Stimulated activated naive CD8-positive, alpha-beta T cell treated with anti-CD3 and anti-CD28 coated beads, Interleukin-15, Interleukin-2, amounts not matched to agents 100 U/mL and 50 U/mL, for 24 hours (primary cell): ENCODE results near the gene CCDC69.
A peak's percentile ranks its signal among the peaks of the same experiment; 100 is the strongest.
"Not testable (repeated sequence)": the region's sequence is repeated elsewhere in the genome, so short reads cannot be mapped to it uniquely, and the experiment has no call there.

Source experiments
- ATAC-seq: fragments of 150-1000 bp; cut with Tn5 transposase; one replicate; pipeline ENCODE4 v1.10.0; 2021
- DNase-seq: peaks from one replicate; pipeline ENCODE4 v3.0.0; 2021

Gene CCDC69, protein sequence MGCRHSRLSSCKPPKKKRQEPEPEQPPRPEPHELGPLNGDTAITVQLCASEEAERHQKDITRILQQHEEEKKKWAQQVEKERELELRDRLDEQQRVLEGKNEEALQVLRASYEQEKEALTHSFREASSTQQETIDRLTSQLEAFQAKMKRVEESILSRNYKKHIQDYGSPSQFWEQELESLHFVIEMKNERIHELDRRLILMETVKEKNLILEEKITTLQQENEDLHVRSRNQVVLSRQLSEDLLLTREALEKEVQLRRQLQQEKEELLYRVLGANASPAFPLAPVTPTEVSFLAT

DNA sequence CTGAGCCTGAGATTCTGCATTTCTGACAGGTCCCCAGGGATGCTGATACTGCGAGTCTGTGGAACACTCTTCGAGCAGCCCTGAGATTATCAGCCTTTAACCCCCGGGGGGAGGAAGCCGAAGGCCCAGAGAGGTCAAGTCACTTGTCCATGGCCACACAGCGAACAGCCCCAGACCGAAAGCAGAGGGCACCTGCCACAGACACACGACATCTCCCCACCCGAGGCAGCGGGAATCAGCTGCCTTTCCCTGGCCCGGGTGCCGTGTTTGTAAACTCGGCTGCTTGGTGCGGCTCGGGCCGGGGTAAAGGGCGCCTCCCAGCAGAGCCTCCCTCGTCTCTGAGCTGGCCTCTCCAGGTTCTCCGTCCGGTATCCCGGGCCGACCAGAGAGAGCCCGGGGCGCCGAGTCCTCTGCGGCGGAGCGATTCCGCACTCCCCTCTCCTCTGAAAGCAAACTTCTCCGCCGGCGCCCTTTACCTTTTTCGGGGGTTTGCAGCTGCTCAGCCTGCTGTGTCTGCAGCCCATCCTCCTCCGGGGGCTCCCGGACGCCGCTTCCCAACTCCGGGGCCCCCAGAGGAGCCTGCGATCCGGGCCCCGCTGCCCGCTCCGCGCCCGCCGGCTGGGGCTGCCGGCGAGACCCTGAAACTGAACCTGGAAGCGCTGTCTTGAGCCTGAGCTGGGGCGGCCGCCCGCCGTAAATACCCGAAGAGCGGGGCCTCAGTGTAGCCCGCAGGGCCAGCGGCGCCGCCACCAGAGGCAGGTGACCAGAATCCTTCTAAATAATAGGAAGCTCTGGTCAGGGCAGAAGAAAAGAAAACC is at the start of gene CCDC69:
Gene CCDC69, minus strand, starts transcription at position 646 of the 818 bp plus-strand sequence. Its CDS starts 122 bp downstream, at position 524.
- ATAC-seq (peak; percentile 67), DNase-seq (peak; percentile 75)

DNA sequence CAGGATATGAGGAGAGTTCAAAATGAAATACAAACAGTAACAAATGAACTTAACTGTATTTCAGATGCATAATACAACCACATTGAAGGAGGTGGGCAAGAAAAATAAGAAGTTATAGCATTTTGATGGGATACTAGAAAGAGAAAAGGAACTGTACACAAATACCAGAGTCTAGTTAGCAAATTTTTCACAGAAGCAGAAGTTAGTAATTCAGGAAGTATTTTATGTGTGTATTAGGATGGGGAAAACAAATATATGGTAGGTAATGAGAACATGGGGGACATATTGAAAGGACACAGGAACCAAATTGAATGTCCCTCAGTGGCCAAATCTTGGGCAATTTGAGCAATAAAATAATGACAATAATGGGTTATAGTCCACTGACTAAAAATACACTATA is 47.4 kb upstream of the CCDC69 start:
- DNase-seq (no peak), ATAC-seq (no peak)

- DNase-seq (no peak), ATAC-seq (peak; percentile 94)
Measured at GRCh38 chr5:151270599-151270998, 46.7 kb upstream of the CCDC69 start.

GRCh38 chr5:151267491-151268260 is 43.8 kb upstream of the CCDC69 start:
- ATAC-seq, result no peak

GRCh38 chr5:151264113-151264512 is 40.2 kb upstream of the CCDC69 start:
- DNase-seq (no peak), ATAC-seq (peak; percentile 90)

More at GRCh38 chr5:151267491-151268260, 43.8 kb upstream of the CCDC69 start:
- no peak for DNase-seq

DNA sequence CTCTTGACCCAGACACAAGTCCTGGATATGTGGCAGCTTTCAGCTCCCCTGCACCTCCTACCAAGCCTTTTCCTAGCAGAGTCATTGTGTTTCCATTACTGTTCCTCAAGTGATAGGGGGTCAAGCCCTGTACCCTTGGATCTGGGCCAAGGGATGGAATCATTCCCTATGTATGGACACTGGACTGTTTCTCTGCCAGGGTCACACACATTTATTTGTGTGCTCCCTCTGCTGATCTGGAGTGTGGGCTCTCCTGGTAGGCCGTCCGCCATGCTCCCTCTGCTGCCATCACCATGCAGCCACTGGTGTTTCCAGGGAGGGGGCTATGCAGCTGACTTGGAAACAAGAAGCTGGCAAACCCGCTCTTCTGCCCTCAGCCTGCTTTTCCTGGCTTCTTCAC is 38.6 kb upstream of the CCDC69 start:
- DNase-seq (no peak), ATAC-seq (no peak)

GRCh38 chr5:151259931-151260330 is 36.0 kb upstream of the CCDC69 start:
- no peak for DNase-seq
- ATAC-seq, result no peak

- DNase-seq (no peak), ATAC-seq (peak; percentile 21)
Measured at GRCh38 chr5:151258816-151259215, 34.9 kb upstream of the CCDC69 start.

DNA sequence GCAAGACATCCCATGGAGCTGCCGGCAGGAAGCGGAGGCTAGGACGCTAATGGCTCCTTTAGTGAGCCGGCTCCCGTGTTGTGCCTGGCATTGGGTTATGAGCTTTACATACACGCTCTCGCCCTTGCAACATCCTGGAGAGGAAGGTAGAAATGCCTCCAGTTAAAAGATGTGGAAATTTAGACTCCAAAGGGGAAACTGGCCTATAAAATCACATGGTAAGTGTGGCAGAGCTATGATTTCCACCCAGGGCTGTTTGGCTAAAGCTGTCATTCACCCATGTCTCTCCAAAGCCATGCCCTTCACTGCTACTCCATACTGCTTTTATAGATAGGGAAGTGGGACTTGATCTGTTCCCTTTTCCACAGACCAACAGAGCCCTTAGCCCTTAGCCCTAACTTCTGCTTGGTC is 34.3 kb upstream of the CCDC69 start:
- DNase-seq (no peak), ATAC-seq (no peak)

- ATAC-seq, result no peak
- DNase-seq, result no peak
Measured at GRCh38 chr5:151257731-151258181, 33.9 kb upstream of the CCDC69 start.

GRCh38 chr5:151255621-151256286 is 31.9 kb upstream of the CCDC69 start:
- DNase-seq (no peak), ATAC-seq (no peak)

GRCh38 chr5:151254990-151255389 is 31.1 kb upstream of the CCDC69 start:
- not testable (repeated sequence) for ATAC-seq, DNase-seq

GRCh38 chr5:151254556-151254955 is 30.7 kb upstream of the CCDC69 start:
- DNase-seq (no peak), ATAC-seq (no peak)

DNA sequence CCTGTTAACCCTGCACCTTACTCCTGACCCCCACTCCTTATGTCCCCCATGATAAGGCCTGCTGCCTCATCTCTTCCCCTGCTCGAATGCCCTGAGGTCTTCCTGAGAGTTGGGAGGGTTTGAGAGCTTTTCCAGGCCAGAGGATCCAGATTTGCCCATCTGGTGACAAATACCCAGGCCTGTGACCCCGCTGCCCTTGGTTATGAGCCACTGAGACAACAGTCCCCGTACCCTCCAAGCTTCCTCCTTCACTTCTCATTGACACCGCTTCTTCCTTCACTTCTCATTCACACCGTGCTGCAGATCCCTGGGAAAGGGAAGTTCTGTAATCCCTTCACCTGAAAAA is 29.7 kb upstream of the CCDC69 start:
- ATAC-seq, result no peak

DNA sequence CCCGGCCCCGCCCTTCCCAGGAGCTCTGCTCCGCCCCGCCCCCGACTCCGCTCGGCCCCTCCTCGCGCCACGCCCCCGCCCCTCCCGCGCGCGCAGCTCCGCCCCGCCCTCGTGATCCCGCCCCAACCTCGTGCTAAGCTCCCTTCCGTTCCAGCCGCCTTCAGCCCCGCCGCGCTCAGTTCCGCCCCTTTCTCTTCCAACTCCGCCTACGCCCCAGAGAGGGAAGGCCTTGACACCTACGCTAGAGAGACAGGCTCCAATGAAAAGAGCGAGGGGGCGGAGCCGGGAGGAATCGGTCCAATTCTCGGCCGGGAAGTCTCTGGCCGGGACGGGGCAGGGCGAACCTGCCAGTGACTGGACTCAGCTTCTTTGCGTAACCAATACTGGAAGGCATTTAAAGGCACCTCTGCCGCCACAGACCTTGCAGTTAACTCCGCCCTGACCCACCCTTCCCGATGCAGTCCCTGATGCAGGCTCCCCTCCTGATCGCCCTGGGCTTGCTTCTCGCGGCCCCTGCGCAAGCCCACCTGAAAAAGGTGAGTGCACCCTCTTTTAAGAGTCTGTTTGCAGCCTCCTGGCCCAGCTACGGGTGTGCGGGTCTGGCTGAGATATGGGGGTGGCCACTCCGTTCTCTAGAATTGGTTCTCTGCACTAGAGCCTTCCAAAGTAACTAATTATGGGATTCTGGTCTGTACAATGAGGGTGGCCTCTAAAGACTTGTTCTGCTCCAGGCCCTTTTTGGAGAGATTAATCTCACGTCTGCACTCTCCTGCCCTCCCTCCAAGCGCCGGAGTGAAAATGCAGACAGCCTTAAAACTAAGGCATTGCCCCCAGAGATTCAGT is 29.1 kb upstream of the CCDC69 start, which contains the start of gene GM2A:
Gene GM2A, plus strand, starts transcription at position 424 of the 843 bp plus-strand sequence. Its CDS starts 32 bp downstream, at position 456.
- peak; percentile 91 for ATAC-seq
- peak; percentile 98 for DNase-seq

More for the DNA sequence above, 29.7 kb upstream of the CCDC69 start:
- DNase-seq, result no peak

DNA sequence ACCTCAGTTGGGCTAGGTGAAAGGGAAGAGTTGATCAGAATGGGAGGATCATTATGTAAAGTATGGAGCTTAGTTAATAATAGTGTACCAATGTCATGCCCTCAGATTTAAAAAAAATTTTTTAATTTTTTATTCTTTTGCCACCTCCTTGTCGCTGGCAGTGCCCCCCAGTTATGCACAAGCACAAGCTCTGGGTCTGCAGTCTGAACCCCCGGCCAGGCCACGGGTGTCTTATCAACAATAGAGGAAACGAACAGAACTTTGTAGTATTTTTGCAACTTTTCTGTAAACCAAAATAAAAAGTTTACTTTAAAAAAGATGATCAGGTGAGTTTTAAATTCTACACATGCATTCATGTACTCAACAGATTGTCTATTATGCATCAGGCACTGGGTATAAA is 27.7 kb upstream of the CCDC69 start:
- no peak for ATAC-seq

DNA sequence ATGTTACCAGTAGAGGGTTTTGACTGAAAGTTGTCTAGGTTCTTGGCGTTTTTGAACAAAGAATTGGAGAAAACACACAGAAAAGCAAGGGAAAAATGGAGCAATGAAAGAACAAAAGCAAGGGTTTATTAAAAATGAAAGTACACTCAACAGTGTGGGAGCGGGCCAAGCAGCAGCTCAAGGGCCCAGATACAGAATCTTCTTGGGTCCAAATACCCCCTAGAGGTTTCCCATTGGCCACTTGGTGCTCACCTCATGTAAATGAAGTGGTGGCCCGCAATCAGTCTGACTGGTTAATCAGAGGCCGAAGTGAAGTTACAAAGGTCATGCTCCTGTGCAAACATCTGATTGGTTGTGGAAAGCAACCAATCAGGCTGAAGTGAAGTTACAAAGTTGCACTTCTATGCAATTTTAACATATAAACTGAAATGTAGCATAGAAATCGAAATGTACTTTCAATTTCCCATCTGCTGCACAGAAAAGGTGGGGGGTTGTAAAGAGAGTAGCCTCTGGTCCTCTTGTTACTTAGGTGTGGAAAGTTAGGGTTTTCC is 27.2 kb upstream of the CCDC69 start:
- DNase-seq (peak; percentile 51), ATAC-seq (no peak)

More for the DNA sequence above, 27.7 kb upstream of the CCDC69 start:
- no peak for DNase-seq

- DNase-seq, result no peak
- ATAC-seq, result no peak
Measured at GRCh38 chr5:151250346-151251000, 26.6 kb upstream of the CCDC69 start.

DNA sequence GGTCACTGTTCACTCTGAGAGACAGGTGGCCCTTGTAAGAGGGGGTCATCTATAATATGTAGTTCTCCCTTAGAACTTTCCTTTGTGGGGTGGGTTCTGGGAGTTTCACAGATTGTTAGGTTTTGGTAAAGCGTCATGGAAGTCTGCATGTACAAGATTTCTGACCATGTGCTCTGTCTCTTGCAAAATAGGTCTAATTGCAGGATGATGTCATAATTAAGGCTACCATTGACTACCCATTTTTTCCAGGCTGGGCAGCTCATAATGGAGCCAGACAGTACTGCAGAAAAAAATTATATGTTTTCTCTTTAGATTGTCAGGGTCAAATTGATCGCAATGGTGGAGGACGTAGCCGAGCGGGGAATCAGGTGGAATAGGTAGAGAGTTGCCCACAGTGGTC is 25.4 kb upstream of the CCDC69 start:
- ATAC-seq, result no peak
- DNase-seq, result no peak

DNA sequence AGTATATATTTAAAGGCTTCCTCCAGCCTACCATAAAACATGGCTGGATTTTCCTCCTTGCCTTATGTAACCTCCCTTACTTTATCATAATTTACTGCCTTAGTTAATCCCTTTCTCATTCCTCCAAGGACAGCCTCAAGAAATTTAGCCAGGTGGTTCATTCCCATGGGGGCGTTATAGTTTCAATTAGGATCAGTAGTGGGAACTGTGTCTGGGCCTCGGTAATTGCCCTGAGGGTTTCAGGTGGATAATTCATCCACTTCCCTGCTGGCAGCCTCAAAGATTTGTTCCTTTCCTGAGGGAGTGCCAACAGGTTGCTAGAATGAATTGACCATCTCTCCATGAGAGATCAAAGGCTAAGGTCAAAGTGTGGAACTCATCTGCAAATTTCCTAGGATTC is 24.8 kb upstream of the CCDC69 start:
- ATAC-seq (no peak), DNase-seq (no peak)
